Colonic mucosa (tissue), 4 donors: ENCODE results near the gene ADAMTS13. TPM values are rescaled to one million over a fixed set of nuclear protein-coding genes. Genes with fewer than 3 reads are reported as not detected.

Experiments
- DNase-seq: peaks from one replicate; pipeline ENCODE4 v3.0.0-alpha.2; 2020
- H3K27ac ChIP-seq: fragments of 200-600 bp; one replicate; pipeline ENCODE4 v1.8.0; 2021
- H3K27me3 ChIP-seq: fragments of 200-600 bp; one replicate; pipeline ENCODE4 v1.8.0; 2021
- H3K36me3 ChIP-seq: fragments of 200-600 bp; one replicate; pipeline ENCODE4 v1.8.0; 2021
- H3K4me1 ChIP-seq: fragments of 200-600 bp; one replicate; pipeline ENCODE4 v1.8.0; 2021; ENCODE audit warnings: mild to moderate bottlenecking
- H3K4me3 ChIP-seq: fragments of 200-600 bp; one replicate; pipeline ENCODE4 v1.8.0; 2021
- H3K9ac ChIP-seq, 2 donors: one replicate each; pipeline ENCODE4 v1.7.0; 2013; ENCODE audit warnings: control low read depth in 2 of 2, low read depth in 2 of 2, low read length in 2 of 2
- H3K9me3 ChIP-seq: fragments of 200-600 bp; one replicate; pipeline ENCODE4 v1.8.0; 2021
- CTCF ChIP-seq: fragments of 200-600 bp; IDR thresholded peaks from one replicate; pipeline ENCODE4 v1.8.0; 2022; ENCODE audit warnings: antibody characterized with exemption, mild to moderate bottlenecking
- intact Hi-C: fragments of 100-400 bp; cut with DNase I; formaldehyde crosslinking; loops from one replicate; pipeline ENCODE4 v1.14.1; 2022
- total RNA-seq, 2 donors: library from RNA; stranded (reverse); fragmentation: NEBNext Ultra II Directional in 1 of 2; extraction: Animal tissue kit (Norgen Biotek cat#: 25700) in 1 of 2; gene quantifications; one replicate each; pipeline ENCODE4 v1.2.1, GENCODE V29; 2021
- donor health status: healthy.
- donor health status: DM: no; HTN: no; CAD: no.
- donor health status: DM: no; HTN: no; CAD: no.

Gene ADAMTS13
- total RNA-seq, 2 donors from 2014 or later, result 4.2 TPM

- TF ChIP-seq CTCF, result no peak
- no peak for DNase-seq
- no peak overlapping the region for H3K9ac ChIP-seq
- no peak overlapping the region for H3K4me3 ChIP-seq
- H3K36me3 ChIP-seq, result no peaks in the 10 kb centered on the region
- intact Hi-C loops, result no loop called here
- no peak overlapping the region for H3K27ac ChIP-seq
- no peaks in the 10 kb centered on the region for H3K9me3 ChIP-seq
- H3K27me3 ChIP-seq, result no peaks in the 10 kb centered on the region
- no peaks in the 10 kb centered on the region for H3K4me1 ChIP-seq
Measured at GRCh38 chr9:133382507-133383141, 39.5 kb upstream of the ADAMTS13 start.

GRCh38 chr9:133383438-133383837 is 38.7 kb upstream of the ADAMTS13 start:
- TF ChIP-seq CTCF, result no peak
- no peaks in the 10 kb centered on the region for H3K9me3 ChIP-seq
- intact Hi-C loops, result no loop called here
- H3K27ac ChIP-seq, result no peak overlapping the region
- DNase-seq, result no peak
- H3K9ac ChIP-seq, result no peak overlapping the region
- H3K4me1 ChIP-seq, result no peaks in the 10 kb centered on the region
- H3K27me3 ChIP-seq, result no peaks in the 10 kb centered on the region
- no peaks in the 10 kb centered on the region for H3K36me3 ChIP-seq
- no peak overlapping the region for H3K4me3 ChIP-seq

- Histone ChIP-seq H3K36me3 (no peaks in the 10 kb centered on the region), H3K9ac (no peak overlapping the region), H3K4me3 (no peak overlapping the region), H3K27ac (no peak overlapping the region), H3K27me3 (no peaks in the 10 kb centered on the region), H3K4me1 (no peaks in the 10 kb centered on the region), H3K9me3 (no peaks in the 10 kb centered on the region)
- intact Hi-C loops, result no loop called here
- no peak for DNase-seq
- no peak for TF ChIP-seq CTCF
Measured at GRCh38 chr9:133384736-133385321, 37.3 kb upstream of the ADAMTS13 start.

- Histone ChIP-seq H3K4me1 (no peaks in the 10 kb centered on the region), H3K4me3 (no peak overlapping the region), H3K9ac (no peak overlapping the region), H3K27ac (no peak overlapping the region), H3K27me3 (no peaks in the 10 kb centered on the region), H3K9me3 (no peaks in the 10 kb centered on the region), H3K36me3 (no peaks in the 10 kb centered on the region)
- no peak for TF ChIP-seq CTCF
- no peak for DNase-seq
- intact Hi-C loops, result no loop called here
Measured at GRCh38 chr9:133385452-133385851, 36.7 kb upstream of the ADAMTS13 start.

GRCh38 chr9:133386338-133386737 is 35.8 kb upstream of the ADAMTS13 start:
- Histone ChIP-seq H3K4me3 (no peak overlapping the region), H3K27ac (no peak overlapping the region), H3K4me1 (no peaks in the 10 kb centered on the region), H3K36me3 (no peaks in the 10 kb centered on the region), H3K27me3 (no peaks in the 10 kb centered on the region), H3K9me3 (no peaks in the 10 kb centered on the region), H3K9ac (no peak overlapping the region)
- intact Hi-C loops, result no loop called here
- no peak for TF ChIP-seq CTCF
- DNase-seq, result no peak
